Heart right ventricle (tissue), 16 donors: ENCODE measurements around the gene TNNT1. TPM values are rescaled to one million over a fixed set of nuclear protein-coding genes. Genes with fewer than 3 reads are reported as not detected.
A peak's percentile ranks its signal among the peaks of the same experiment; 100 is the strongest.
"Not testable (repeated sequence)": the region's sequence is repeated elsewhere in the genome, so short reads cannot be mapped to it uniquely, and the experiment has no call there.

ENCODE experiments used
- ATAC-seq, 8 donors: fragments of 200-7000 bp; cut with Tn5 transposase; one replicate each; pipeline ENCODE4 v1.9.1; 2020; ENCODE audit warnings: mild to moderate bottlenecking in 8 of 8, moderate library complexity in 8 of 8, moderate number of reproducible peaks in 1 of 8
- DNase-seq, 2 donors: peaks; one replicate each; pipeline ENCODE4 v3.0.0-alpha.2; 2020
- H3K27ac ChIP-seq, 10 donors: fragments of 200-600 bp; sonication (generic) in 2 of 10; one replicate each; pipeline versions ENCODE4 v1.5.0 to v1.8.0; 2020 to 2022; ENCODE audit warnings: mild to moderate bottlenecking in 3 of 10
- H3K27me3 ChIP-seq, 7 donors: fragments of 200-600 bp; one replicate each; pipeline ENCODE4 v1.8.0; 2021 to 2022; ENCODE audit warnings: mild to moderate bottlenecking in 2 of 7
- H3K36me3 ChIP-seq, 9 donors: fragments of 200-600 bp; sonication (generic) in 1 of 9; one replicate each; pipeline versions ENCODE4 v1.5.0 to v1.8.0; 2020 to 2022; ENCODE audit warnings: mild to moderate bottlenecking in 2 of 9
- H3K4me1 ChIP-seq, 9 donors: fragments of 200-600 bp; sonication (generic) in 1 of 9; one replicate each; pipeline versions ENCODE4 v1.5.0 to v1.8.0; 2020 to 2022; ENCODE audit warnings: mild to moderate bottlenecking in 4 of 9
- H3K4me3 ChIP-seq, 10 donors: fragments of 200-600 bp; sonication (generic) in 2 of 10; one replicate each; pipeline versions ENCODE4 v1.5.0 to v1.8.0; 2020 to 2022; ENCODE audit warnings: mild to moderate bottlenecking in 7 of 10, moderate library complexity in 2 of 10
- H3K9me3 ChIP-seq, 11 donors: fragments of 200-600 bp in 10 of 11; sonication (generic) in 2 of 11; one replicate each; pipeline versions ENCODE4 v1.5.0 to v1.8.0; 2013 to 2022; ENCODE audit warnings: mild to moderate bottlenecking in 2 of 11, control low read depth in 1 of 11, moderate library complexity in 1 of 11
- CTCF ChIP-seq, 9 donors: fragments of 200-600 bp; sonication (generic) in 2 of 9; IDR thresholded peaks; one replicate each; pipeline versions ENCODE4 v1.5.0 to v1.8.0; 2021 to 2022; ENCODE audit warnings: antibody characterized with exemption in 9 of 9, mild to moderate bottlenecking in 5 of 9, moderate library complexity in 1 of 9
- WGBS, 2 donors: extraction: QIAGEN DNeasy Blood & Tissue Kit; methylation state at CpG; one replicate each; pipeline ENCODE4 v1.1.7; 2013; ENCODE audit warnings: inconsistent platforms in 1 of 2; 5-methylcytosine and 5-hydroxymethylcytosine counted together
- intact Hi-C, 10 donors: fragments of 100-400 bp; cut with DNase I; formaldehyde crosslinking; loops; one replicate each; pipeline versions ENCODE4 v1.11.1 to v1.14.2; 2022
- polyA plus RNA-seq, 2 donors: library from polyadenylated mRNA; stranded (reverse); fragments of 200-250 nt; gene quantifications; one replicate each; pipeline ENCODE4 v1.2.3, GENCODE V29; 2013
- total RNA-seq, 10 donors: library from RNA; stranded (reverse); fragmentation: NEBNext Ultra II Directional in 3 of 10; extraction: Animal tissue kit (Norgen Biotek cat#: 25700) in 3 of 10; gene quantifications; one replicate each; pipeline versions ENCODE4 v1.2.1 to v1.2.4, GENCODE V29; 2021 to 2023
- donor health status: Arrhythmogenic right ventricular cardiomyopathy.
- donor health status: ischemic (EF 13 %, LVEDD 7.1; RV severe dilation, severe dysfunction).
- donor health status: healthy with polysubstance abuse.
- donor health status: DM: no; HTN: yes; CAD: no.
- donor health status: DM: no; HTN: no; CAD: no.
- donor health status: ischemic (EF 25% LVEDD 6.9; RV normal size, moderate dysfunction).
- donor health status: ischemic (EF 25% LVEDD 5.7; RV mildly dilated, moderate dysfunction).
- donor health status: healthy.
- donor health status: DM: yes; HTN: yes; CAD: no.
- donor health status: Ischemic cardiomyopathy.
- donor health status: ischemic (EF 35%, LVEDD 5.7; RV mildly dilated, moderate dysfunction).
- donor health status: nonischemic (EF 11% LVEDD 7.7; RV severe dilation, severe dysfunction).
- donor health status: DM: yes; HTN: yes; CAD: no.
- donor health status: PGD.
- donor health status: ischemic (EF 29% LVEDD 5.4; RV normal size, mild dysfunction).
- donor health status: nonischemic (EF 23%, LVEDD 6.1; RV moderate dilation, normal function).

Gene TNNT1
- total and polyA plus RNA-seq, 12 donors = 19.7 to 721 (median 97.1) TPM

- Histone ChIP-seq H3K36me3 (peaks cover 0 to 71% (median 0%) of the 10 kb centered on the region in 9 donors), H3K27ac (peak overlapping the region in 3 of 10 donors; percentile 10 to 36 (median 22)), H3K27me3 (no peaks in the 10 kb centered on the region), H3K4me3 (no peak overlapping the region), H3K9me3 (no peaks in the 10 kb centered on the region), H3K4me1 (peaks cover 22 to 50% (median 35%) of the 10 kb centered on the region in 9 donors)
- intact Hi-C loops = loop anchor here in 1 of 10 donors (10.0 kb wide), 1 partner anchor 45 kb away; the partner anchor contains the start of gene RDH13
- ATAC-seq (no peak), DNase-seq (no peak)
- no peak for TF ChIP-seq CTCF (IDR thresholded peaks at IDR 0.05)
- 77 to 83% methylated on average over 20 of the region's 20 CpGs for WGBS, 2 donors
These were observed 39.3 kb downstream of the TNNT1 start for GRCh38 chr19:55109527-55110291.

GRCh38 chr19:55107252-55107651, 41.8 kb downstream of the TNNT1 start:
- H3K4me3 ChIP-seq, ATAC-seq, intact Hi-C loops, H3K27me3 ChIP-seq, DNase-seq, H3K27ac ChIP-seq: not testable (repeated sequence)
- WGBS, 2 donors = 96 to 97% methylated on average over 3 of the region's 3 CpGs
- Histone ChIP-seq H3K36me3 (peaks cover 0 to 81% (median 14%) of the 10 kb centered on the region in 9 donors), H3K9me3 (peaks cover 0 to 10% (median 4%) of the 10 kb centered on the region in 11 donors), H3K4me1 (peaks cover 0 to 26% (median 11%) of the 10 kb centered on the region in 9 donors)

- Histone ChIP-seq H3K4me1 (peaks cover 0 to 19% (median 4%) of the 10 kb centered on the region in 9 donors), H3K36me3 (peaks cover 0 to 83% (median 21%) of the 10 kb centered on the region in 9 donors), H3K27ac (peak overlapping the region in 1 of 10 donors; percentile 14), H3K9me3 (peaks cover 0 to 10% (median 4%) of the 10 kb centered on the region in 11 donors), H3K4me3 (no peak overlapping the region), H3K27me3 (no peaks in the 10 kb centered on the region)
- no peak for TF ChIP-seq CTCF (IDR thresholded peaks at IDR 0.05)
- intact Hi-C loops = no loop called here
- DNase-seq = no peak
- 90 to 95% methylated on average over 6 of the region's 6 CpGs for WGBS, 2 donors
- no peak for ATAC-seq
These were observed 42.4 kb downstream of the TNNT1 start for GRCh38 chr19:55106591-55106990.

GRCh38 chr19:55105237-55105636, 43.8 kb downstream of the TNNT1 start:
- H3K27me3 ChIP-seq = no peaks in the 10 kb centered on the region
- intact Hi-C loops = no loop called here
- no peak overlapping the region for H3K27ac ChIP-seq
- no peak for DNase-seq
- no peak overlapping the region for H3K4me3 ChIP-seq
- peaks cover 0 to 20% (median 9%) of the 10 kb centered on the region in 9 donors for H3K4me1 ChIP-seq
- no peak for TF ChIP-seq CTCF (IDR thresholded peaks at IDR 0.05)
- 88 to 91% methylated on average over 2 of the region's 2 CpGs for WGBS, 2 donors
- peaks cover 0 to 84% (median 33%) of the 10 kb centered on the region in 9 donors for H3K36me3 ChIP-seq
- peaks cover 0 to 10% (median 4%) of the 10 kb centered on the region in 11 donors for H3K9me3 ChIP-seq
- no peak for ATAC-seq

- no peak for ATAC-seq
- intact Hi-C loops = no loop called here
- DNase-seq = no peak
- Histone ChIP-seq H3K9me3 (peaks cover 0 to 10% (median 4%) of the 10 kb centered on the region in 11 donors), H3K4me1 (peaks cover 5 to 31% (median 24%) of the 10 kb centered on the region in 9 donors), H3K36me3 (peaks cover 0 to 84% (median 44%) of the 10 kb centered on the region in 9 donors), H3K27me3 (no peaks in the 10 kb centered on the region), H3K4me3 (no peak overlapping the region), H3K27ac (no peak overlapping the region)
- WGBS, 2 donors = 91 to 93% methylated on average over 9 of the region's 9 CpGs
- TF ChIP-seq CTCF (IDR thresholded peaks at IDR 0.05) = no peak
These were observed 45.8 kb downstream of the TNNT1 start for GRCh38 chr19:55103190-55103589.
